HepG2 (cell line): ENCODE results near the gene GJC2. TPM values are rescaled to one million over a fixed set of nuclear protein-coding genes. Genes with fewer than 3 reads are reported as not detected.

Experiments used
- NFAT5 ChIP-seq: sonication (generic); formaldehyde crosslinking; IDR thresholded peaks from 2 replicates; pipeline ENCODE4 v1.4.0; 2020; ENCODE audit warnings: missing genetic modification reagents
- SP4 ChIP-seq: sonication (generic); formaldehyde crosslinking; IDR thresholded peaks from 2 replicates; pipeline ENCODE4 v1.8.1; 2023; ENCODE audit warnings: mild to moderate bottlenecking, missing genetic modification reagents
- TOPORS ChIP-seq: sonication (generic); formaldehyde crosslinking; IDR thresholded peaks from 2 replicates; pipeline ENCODE4 v1.8.0; 2023; ENCODE audit warnings: mild to moderate bottlenecking, missing genetic modification reagents
- ZNF776 ChIP-seq: sonication (generic); formaldehyde crosslinking; IDR thresholded peaks from 2 replicates; pipeline ENCODE4 v1.4.0; 2020; ENCODE audit warnings: mild to moderate bottlenecking, missing genetic modification reagents
- polyA plus RNA-seq, 8 experiments: library from polyadenylated mRNA; depleted of rRNA in 3 of 8; stranded (reverse) in 7 of 8; unstranded in 1 of 8; fragments of >200 nt; fragmentation: Illumina TruSeq in 4 of 8; extraction: Trizol in 4 of 8; gene quantifications; 2 replicates each; pipeline versions ENCODE4 v1.2.1 to v1.2.3, GENCODE V29; 2011 to 2016; ENCODE audit warnings: low read depth in 4 of 8, missing spikeins in 1 of 8, mixed read lengths in 1 of 8; ENCODE audit not compliant: insufficient read depth in 1 of 8
- total RNA-seq, 5 experiments: library from RNA; depleted of rRNA; stranded (reverse); fragments of >200 nt; fragmentation: Illumina TruSeq; extraction: Trizol; gene quantifications; 2 replicates each; pipeline ENCODE4 v1.2.3, GENCODE V29; 2016; ENCODE audit warnings: low read depth in 1 of 5
- TF ChIP-seq, protein P1 (sequence below): sonication (generic); formaldehyde crosslinking; IDR thresholded peaks from 2 replicates; pipeline ENCODE4 v1.9.0; 2021; ENCODE audit warnings: missing genetic modification reagents, borderline replicate concordance
- TF ChIP-seq, protein P2 (sequence below): sonication (generic); formaldehyde crosslinking; IDR thresholded peaks from 2 replicates; pipeline ENCODE4 v1.4.0; 2020; ENCODE audit warnings: missing genetic modification reagents
- TF ChIP-seq, protein P3 (sequence below): sonication (generic); formaldehyde crosslinking; conservative IDR thresholded peaks from 2 replicates; pipeline ENCODE4 v1.8.0; 2022; ENCODE audit warnings: mild to moderate bottlenecking, moderate library complexity, missing genetic modification reagents

The GJC2 gene
- total and polyA plus RNA-seq, 2 of the 13 experiments (the other 11 are each of a cell fraction or from before 2014, with no cell fraction given): 1.6 to 3.8 TPM

DNA sequence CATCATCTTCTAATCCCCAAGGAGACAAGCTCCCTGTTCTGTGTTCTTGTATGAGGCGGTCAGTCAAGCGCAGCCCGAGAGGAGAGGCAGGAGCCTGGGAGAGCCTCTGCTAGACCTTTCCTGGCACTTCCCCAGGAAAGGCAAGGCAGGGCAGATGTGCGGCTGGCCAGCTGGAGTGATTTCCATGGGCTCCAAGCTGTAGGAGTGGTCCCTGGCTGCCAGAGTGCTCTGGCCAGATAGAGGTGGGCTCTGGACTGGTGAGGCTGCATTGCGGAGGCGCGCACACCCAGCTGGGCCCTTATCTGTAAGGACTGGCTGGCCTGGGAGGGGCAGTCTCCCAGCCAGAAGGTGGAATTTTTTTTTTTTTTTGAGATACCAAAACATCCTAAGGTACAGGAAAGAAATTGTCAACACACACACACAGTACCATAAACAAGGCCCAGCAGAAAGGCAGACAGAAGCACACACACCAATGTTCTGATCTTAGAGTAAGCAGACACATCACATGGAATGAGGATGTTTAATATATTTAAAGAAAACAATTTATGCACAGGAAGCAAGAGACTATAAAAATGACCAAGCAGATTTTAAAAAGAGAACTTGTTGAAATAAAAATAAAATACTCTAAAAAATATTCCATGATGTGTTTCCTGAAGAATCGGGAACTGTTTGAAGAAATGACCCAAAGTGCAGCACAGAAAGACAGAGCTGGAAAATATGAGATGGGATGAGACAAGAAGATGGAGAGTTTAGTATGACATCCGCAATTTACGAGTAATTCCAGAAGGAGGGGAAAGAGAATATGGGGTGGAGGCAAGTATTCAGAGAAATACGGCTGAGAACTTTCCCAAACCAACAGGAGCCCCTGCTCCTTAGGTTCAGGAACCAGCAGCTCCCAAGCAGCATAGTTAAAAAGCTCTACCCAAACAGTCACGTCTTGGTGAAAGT lies 29.3 kb downstream of the GJC2 start (continued):
- TF ChIP-seq, protein P1, sequence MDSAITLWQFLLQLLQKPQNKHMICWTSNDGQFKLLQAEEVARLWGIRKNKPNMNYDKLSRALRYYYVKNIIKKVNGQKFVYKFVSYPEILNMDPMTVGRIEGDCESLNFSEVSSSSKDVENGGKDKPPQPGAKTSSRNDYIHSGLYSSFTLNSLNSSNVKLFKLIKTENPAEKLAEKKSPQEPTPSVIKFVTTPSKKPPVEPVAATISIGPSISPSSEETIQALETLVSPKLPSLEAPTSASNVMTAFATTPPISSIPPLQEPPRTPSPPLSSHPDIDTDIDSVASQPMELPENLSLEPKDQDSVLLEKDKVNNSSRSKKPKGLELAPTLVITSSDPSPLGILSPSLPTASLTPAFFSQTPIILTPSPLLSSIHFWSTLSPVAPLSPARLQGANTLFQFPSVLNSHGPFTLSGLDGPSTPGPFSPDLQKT (CRISPR knock-in tag): no peak
- no peak for TF ChIP-seq ZNF776
- no peak for TF ChIP-seq TOPORS
- no peak for TF ChIP-seq SP4 (CRISPR knock-in tag)
- TF ChIP-seq, protein P2, sequence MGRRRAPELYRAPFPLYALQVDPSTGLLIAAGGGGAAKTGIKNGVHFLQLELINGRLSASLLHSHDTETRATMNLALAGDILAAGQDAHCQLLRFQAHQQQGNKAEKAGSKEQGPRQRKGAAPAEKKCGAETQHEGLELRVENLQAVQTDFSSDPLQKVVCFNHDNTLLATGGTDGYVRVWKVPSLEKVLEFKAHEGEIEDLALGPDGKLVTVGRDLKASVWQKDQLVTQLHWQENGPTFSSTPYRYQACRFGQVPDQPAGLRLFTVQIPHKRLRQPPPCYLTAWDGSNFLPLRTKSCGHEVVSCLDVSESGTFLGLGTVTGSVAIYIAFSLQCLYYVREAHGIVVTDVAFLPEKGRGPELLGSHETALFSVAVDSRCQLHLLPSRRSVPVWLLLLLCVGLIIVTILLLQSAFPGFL: no peak
- TF ChIP-seq, protein P3, sequence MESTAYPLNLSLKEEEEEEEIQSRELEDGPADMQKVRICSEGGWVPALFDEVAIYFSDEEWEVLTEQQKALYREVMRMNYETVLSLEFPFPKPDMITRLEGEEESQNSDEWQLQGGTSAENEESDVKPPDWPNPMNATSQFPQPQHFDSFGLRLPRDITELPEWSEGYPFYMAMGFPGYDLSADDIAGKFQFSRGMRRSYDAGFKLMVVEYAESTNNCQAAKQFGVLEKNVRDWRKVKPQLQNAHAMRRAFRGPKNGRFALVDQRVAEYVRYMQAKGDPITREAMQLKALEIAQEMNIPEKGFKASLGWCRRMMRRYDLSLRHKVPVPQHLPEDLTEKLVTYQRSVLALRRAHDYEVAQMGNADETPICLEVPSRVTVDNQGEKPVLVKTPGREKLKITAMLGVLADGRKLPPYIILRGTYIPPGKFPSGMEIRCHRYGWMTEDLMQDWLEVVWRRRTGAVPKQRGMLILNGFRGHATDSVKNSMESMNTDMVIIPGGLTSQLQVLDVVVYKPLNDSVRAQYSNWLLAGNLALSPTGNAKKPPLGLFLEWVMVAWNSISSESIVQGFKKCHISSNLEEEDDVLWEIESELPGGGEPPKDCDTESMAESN (CRISPR knock-in tag): no peak
- TF ChIP-seq NFAT5: no peak
